Esophagus squamous epithelium (tissue), 5 donors: Measurements from ENCODE around the gene RTN4R. TPM values are rescaled to one million over a fixed set of nuclear protein-coding genes. Genes with fewer than 3 reads are reported as not detected.
"Not testable (repeated sequence)": the region's sequence is repeated elsewhere in the genome, so short reads cannot be mapped to it uniquely, and the experiment has no call there.

Source experiments
- DNase-seq: peaks from one replicate; lab custom pipeline; 2025; lab: John Stamatoyannopoulos, UW
- H3K27ac ChIP-seq, 4 donors: fragments of 200-600 bp; sonication (generic); one replicate each; pipeline ENCODE4 v1.5.1; 2016 to 2019; ENCODE audit warnings: mild to moderate bottlenecking in 1 of 4
- H3K27me3 ChIP-seq, 4 donors: fragments of 200-600 bp; sonication (generic); 1 replicate in 3 of 4; 2 replicates in 1 of 4; pipeline versions ENCODE4 v1.5.1 to v1.6.0; 2017 to 2021; ENCODE audit warnings: antibody characterized with exemption in 1 of 4
- H3K36me3 ChIP-seq, 3 donors: fragments of 200-600 bp; sonication (generic); one replicate each; pipeline ENCODE4 v1.5.1; 2016 to 2019
- H3K4me1 ChIP-seq, 3 donors: fragments of 200-600 bp; sonication (generic); one replicate each; pipeline ENCODE4 v1.5.1; 2017 to 2019
- H3K4me3 ChIP-seq, 4 donors: fragments of 200-600 bp; sonication (generic); 1 replicate in 3 of 4; 2 replicates in 1 of 4; pipeline ENCODE4 v1.5.1; 2016 to 2019; ENCODE audit warnings: mild to moderate bottlenecking in 2 of 4, moderate library complexity in 1 of 4
- H3K9me3 ChIP-seq, 3 donors: fragments of 200-600 bp; sonication (generic); one replicate each; pipeline ENCODE4 v1.5.1; 2016 to 2019
- POLR2A ChIP-seq, 4 donors: fragments of 450-650 bp; IDR thresholded peaks; one replicate each; pipeline ENCODE4 v1.6.1; 2017; ENCODE audit warnings: antibody characterized with exemption in 4 of 4, mild to moderate bottlenecking in 4 of 4, moderate library complexity in 3 of 4
- WGBS, 2 donors: methylation state at CpG; one replicate each; pipeline ENCODE4 v1.1.5; 2018; 5-methylcytosine and 5-hydroxymethylcytosine counted together
- intact Hi-C: fragments of 100-400 bp; cut with DNase I; formaldehyde crosslinking; loops from one replicate; pipeline ENCODE4 v1.15.0; 2022
- total RNA-seq, 4 donors: library from RNA; depleted of rRNA; stranded (reverse); fragments of >200 nt; gene quantifications; one replicate each; pipeline ENCODE4 v1.1.0, GENCODE V29; 2016
- TF ChIP-seq, protein P1 (sequence below), 6 experiments: fragments of 450-650 bp in 4 of 6; fragments of 200-600 bp in 2 of 6; sonication (generic) in 2 of 6; IDR thresholded peaks; one replicate each; pipeline ENCODE4 v1.5.1; 2016 to 2019; ENCODE audit warnings: antibody characterized with exemption in 6 of 6, mild to moderate bottlenecking in 4 of 6, moderate library complexity in 4 of 6
- donor health status: DM: yes; HTN: yes; CAD: no.

Gene RTN4R
- total RNA-seq, 4 donors from 2014 or later = 0.97 to 3.9 (median 2.5) TPM

DNA sequence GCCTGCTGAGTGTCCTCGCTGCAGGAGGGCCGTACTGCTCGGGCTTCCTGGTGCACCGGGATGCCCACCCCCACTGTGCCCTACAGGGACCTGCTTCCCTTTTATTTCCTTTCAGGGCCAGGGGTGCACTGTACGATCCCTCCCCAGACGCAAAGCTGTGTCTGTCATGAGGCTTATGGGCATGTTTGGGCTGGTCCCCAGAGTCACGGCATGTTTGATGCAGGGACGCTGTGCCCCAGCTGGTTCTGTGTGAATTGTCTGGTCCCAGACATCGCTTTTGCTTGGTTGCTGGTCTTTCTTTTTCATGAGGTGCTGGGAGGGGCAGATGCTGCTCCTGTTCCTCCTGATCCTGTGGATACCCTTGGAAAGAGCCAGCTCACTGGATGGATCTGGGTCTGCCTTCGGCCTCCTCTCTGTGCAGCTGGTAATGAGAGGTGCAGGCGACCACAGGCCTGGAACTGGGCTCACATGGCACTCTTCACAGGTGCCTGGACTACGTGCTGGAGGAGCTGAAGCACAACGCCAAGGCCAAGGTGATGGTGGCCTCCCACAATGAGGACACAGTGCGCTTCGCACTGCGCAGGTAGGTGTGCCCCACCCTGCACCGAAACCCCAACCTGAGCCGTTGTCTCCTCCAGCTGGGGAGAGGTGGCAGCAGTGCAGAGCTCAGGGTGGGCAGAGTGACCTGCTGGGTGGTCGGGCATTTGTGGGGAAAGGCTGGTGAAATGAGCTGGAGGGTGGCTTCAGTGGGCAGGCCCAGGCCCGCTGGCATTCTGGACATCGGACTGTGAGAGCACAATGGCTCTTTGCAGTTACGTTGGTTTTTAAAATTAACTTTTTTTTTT, 40.9 kb upstream of the RTN4R start:
- H3K27ac ChIP-seq, H3K4me3 ChIP-seq, intact Hi-C loops, DNase-seq, H3K9me3 ChIP-seq: not testable (repeated sequence)
- Histone ChIP-seq H3K4me1 (peaks cover 0 to 15% (median 0%) of the 10 kb centered on the region in 3 donors), H3K27me3 (peaks cover 0 to 21% (median 0%) of the 10 kb centered on the region in 4 donors), H3K36me3 (peaks cover 0 to 11% (median 0%) of the 10 kb centered on the region in 3 donors)
- WGBS, 2 donors = 63 to 77% methylated on average over 5 to 12 of the region's 22 CpGs

DNA sequence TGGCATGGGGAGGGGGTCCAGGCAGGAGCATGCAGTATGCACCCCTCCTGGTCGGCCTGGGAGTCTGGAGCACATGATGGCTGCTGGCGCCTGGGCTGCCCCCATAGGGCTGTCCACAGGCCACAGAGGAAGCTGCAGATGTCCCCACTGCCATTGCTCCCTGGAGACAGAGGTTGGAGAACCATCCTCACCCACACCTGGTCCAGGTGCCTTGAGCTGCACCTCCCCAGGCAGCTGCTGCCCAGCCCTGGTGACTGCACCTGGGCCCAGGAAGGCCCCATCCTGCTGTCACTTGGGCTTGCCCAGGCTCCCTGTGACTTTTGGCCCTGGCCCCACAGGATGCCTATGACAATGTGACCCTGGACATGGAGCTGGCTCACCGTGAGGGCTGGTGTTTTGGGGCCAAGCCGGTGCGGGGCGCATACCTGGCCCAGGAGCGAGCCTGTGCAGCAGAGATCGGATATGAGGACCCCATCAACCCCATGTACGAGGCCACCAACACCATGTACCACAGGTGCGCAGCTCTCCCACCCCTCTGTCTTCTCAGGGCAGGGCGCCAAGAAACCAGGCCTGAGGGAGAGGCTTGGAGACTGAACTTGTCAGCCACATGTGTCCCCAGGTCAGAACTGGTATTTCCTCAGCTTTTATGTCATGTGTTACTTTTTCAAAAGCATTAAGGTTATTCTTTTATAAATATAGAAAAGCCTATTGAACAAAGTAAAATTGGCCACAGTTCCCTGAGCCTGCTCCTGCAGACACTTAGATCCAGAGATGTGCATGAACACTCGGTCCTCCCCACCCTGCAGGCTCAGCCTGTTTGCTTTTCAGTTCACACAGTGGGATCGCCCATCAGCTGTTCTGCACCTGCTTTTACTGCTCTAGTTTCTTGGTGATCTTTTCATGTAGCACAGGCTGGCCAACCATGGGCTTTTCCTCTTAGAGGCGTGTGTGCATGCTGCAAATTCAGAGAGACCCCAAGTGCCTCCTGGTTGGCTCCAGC, 39.6 kb upstream of the RTN4R start:
- H3K9me3 ChIP-seq, H3K36me3 ChIP-seq, H3K27ac ChIP-seq, DNase-seq, H3K4me3 ChIP-seq, intact Hi-C loops: not testable (repeated sequence)
- 34 to 48% methylated on average over 3 to 4 of the region's 14 CpGs for whole genome bisulfite sequencing, 2 donors
- H3K4me1 ChIP-seq = peaks cover 0 to 15% (median 0%) of the 10 kb centered on the region in 3 donors
- peaks cover 0 to 33% (median 0%) of the 10 kb centered on the region in 4 donors for H3K27me3 ChIP-seq

DNA sequence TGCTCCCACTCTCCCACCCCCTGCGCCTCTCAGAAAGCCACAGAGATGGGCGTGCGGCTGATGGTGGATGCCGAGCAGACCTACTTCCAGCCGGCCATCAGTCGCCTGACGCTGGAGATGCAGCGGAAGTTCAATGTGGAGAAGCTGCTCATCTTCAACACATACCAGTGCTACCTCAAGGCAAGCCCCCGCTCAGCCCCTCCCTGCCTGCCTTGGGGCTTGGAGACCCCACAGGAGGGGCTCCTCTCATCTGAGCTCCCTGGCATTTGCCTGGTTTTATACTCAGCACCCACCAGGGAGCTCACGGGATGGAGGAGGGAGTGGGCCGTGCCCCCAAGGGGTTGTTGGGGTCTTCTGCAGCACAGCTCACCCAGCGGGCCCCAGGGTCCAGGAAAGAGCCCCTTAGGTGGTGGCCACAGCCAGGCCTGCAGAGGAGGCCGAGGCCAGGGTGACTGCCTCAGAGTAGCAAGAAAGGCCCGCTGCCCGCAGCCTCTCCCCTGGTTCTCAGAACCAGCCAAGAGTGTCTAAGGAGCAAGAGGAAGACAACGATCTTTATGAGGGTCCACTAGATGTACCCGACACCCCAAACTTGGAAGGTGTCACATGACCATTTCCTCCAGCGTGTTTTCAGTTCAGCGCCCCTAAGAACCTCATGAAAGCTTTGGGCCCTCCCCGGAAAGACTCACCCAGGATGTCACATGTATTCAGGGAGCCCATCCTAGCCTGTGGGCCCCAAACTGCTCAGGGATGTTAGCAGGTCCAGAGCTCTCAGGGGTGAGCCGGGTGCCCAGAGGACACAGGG, 38.7 kb upstream of the RTN4R start:
- H3K27ac ChIP-seq, DNase-seq, H3K36me3 ChIP-seq, H3K4me3 ChIP-seq, intact Hi-C loops, H3K9me3 ChIP-seq: not testable (repeated sequence)
- Histone ChIP-seq H3K27me3 (peaks cover 0 to 42% (median 0%) of the 10 kb centered on the region in 4 donors), H3K4me1 (peaks cover 0 to 15% (median 0%) of the 10 kb centered on the region in 3 donors)
- WGBS, 2 donors = 89 to 100% methylated on average over 2 to 8 of the region's 21 CpGs

DNA sequence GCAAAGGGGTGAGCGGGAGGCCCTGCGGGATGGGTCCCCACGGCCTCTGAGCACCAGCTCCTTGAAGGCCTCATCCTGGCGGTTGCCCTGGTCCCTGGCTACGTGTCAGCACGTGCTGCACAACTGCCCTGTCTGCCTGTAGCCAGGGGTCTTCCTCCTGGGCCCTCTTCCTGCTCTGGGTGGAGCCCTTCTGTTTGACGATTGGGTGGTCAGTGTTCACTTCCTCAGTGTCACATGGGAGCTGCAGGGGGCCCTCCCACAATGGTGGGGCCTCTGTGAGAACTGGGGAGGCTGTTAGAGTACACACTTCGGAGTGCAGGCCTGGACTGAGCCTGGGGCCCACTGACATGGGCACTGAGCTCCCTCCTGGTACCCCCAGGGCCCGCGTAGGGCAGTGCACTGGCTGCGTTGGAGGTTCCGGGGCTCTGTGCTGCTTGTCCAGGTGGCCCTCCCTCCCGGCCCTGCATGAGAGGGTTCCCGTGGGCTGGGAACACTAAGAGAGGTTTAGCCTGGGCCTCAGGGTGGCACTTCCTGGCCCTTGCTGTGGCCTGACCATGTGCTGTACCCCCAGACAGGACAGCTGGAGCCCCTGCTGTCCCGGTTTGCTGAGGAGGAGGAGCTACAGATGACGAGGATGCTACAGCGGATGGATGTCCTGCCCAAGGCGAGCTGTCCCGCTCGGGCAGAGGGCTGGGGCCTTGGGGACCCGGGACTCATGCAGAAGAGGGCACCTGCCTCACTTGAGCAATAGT, 38.0 kb upstream of the RTN4R start:
- Histone ChIP-seq H3K36me3 (no peaks in the 10 kb centered on the region), H3K9me3 (no peaks in the 10 kb centered on the region), H3K4me1 (peaks cover 0 to 15% (median 0%) of the 10 kb centered on the region in 3 donors), H3K27ac (no peak overlapping the region), H3K27me3 (peaks cover 0 to 50% (median 0%) of the 10 kb centered on the region in 4 donors), H3K4me3 (no peak overlapping the region)
- no peak for TF ChIP-seq POLR2A (IDR thresholded peaks at IDR 0.05)
- TF ChIP-seq, protein P1, sequence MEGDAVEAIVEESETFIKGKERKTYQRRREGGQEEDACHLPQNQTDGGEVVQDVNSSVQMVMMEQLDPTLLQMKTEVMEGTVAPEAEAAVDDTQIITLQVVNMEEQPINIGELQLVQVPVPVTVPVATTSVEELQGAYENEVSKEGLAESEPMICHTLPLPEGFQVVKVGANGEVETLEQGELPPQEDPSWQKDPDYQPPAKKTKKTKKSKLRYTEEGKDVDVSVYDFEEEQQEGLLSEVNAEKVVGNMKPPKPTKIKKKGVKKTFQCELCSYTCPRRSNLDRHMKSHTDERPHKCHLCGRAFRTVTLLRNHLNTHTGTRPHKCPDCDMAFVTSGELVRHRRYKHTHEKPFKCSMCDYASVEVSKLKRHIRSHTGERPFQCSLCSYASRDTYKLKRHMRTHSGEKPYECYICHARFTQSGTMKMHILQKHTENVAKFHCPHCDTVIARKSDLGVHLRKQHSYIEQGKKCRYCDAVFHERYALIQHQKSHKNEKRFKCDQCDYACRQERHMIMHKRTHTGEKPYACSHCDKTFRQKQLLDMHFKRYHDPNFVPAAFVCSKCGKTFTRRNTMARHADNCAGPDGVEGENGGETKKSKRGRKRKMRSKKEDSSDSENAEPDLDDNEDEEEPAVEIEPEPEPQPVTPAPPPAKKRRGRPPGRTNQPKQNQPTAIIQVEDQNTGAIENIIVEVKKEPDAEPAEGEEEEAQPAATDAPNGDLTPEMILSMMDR (IDR thresholded peaks at IDR 0.05) = no peak
- no peak for DNase-seq
- intact Hi-C loops = no loop called here
- 63 to 69% methylated on average over 7 to 11 of the region's 21 CpGs for WGBS, 2 donors

DNA sequence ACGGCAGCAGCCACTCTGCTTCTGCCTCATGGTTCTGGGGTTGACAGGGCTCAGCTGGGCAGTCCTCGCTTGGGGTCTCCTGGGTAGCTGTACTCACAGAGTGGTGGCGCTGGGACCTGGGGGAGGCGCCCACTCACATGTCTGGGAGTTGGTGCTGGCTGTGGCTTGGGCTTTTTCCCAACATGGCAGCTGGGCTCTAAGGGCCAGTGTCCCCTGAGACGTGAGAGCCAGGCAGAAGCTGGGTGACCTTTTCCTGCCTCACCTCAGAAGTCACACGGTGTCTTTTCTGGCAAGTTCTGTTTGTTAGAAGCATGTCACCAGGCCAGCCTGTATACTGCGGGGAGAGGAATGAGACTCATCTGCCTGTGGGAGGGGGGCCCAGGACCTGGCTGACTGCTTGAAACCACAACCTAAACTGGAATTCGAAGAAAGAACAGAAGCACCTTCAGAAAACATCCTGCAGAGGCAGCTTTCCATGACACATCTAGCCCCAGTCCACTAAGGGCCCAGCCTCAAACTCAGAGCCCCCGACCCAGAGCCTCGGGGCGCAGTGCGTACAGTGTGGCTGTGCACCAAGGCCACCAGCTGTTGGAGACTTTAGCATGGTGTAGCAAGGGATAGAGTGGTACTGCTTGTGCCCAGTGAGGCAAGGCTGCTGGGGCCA, 37.2 kb upstream of the RTN4R start:
- H3K4me1 ChIP-seq = peaks cover 0 to 15% (median 0%) of the 10 kb centered on the region in 3 donors
- H3K27ac ChIP-seq, H3K4me3 ChIP-seq, intact Hi-C loops, H3K36me3 ChIP-seq, DNase-seq, H3K9me3 ChIP-seq: not testable (repeated sequence)
- no CpG with 5 or more reads among the region's 12 CpGs for WGBS, 2 donors
- H3K27me3 ChIP-seq = peaks cover 0 to 55% (median 0%) of the 10 kb centered on the region in 4 donors

DNA sequence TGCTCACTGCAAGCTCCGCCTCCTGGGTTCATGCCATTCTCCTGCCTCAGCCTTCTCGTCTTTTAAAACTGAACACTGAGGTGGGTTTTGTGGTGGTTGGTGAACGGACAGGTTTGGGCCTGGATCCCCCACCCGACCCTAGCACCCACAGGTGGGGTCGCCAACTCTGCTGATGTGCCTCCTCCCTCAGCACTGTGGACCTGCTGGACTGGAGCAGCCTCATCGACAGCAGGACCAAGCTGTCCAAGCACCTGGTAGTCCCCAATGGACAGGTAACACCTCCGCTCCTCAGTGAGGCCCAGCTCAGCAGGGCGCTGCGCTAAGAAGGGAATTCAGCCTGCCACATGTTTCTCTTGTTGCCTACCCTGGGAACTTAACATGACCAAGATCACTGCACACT, 36.5 kb upstream of the RTN4R start:
- Histone ChIP-seq H3K4me1 (peaks cover 4 to 22% (median 5%) of the 10 kb centered on the region in 3 donors), H3K4me3 (no peak overlapping the region), H3K27ac (no peak overlapping the region), H3K36me3 (no peaks in the 10 kb centered on the region), H3K9me3 (no peaks in the 10 kb centered on the region), H3K27me3 (peaks cover 0 to 55% (median 0%) of the 10 kb centered on the region in 4 donors)
- intact Hi-C loops = no loop called here
- no peak for DNase-seq
- no peak for TF ChIP-seq POLR2A (IDR thresholded peaks at IDR 0.05)
- TF ChIP-seq, protein P1 (IDR thresholded peaks at IDR 0.05) = no peak
- 67 to 75% methylated on average over 2 to 8 of the region's 9 CpGs for WGBS, 2 donors

DNA sequence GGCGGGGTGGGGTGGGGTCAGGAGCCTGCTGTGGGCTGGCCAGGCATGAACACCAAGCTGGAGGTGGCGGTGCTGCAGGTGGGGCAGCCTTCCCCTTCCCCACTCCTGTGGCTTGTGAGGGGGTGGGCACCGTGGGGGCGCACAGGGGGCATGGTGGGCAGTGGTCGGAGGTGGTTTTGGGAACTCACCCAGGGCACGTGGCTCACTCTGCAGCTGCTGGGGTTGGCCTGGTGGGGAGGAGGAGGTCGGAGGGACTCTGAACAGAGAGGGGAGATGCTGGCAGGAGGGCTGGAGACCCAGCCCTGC, 35.1 kb upstream of the RTN4R start:
- DNase-seq, intact Hi-C loops: not testable (repeated sequence)
- H3K4me1 ChIP-seq = peaks cover 4 to 23% (median 13%) of the 10 kb centered on the region in 3 donors

More for the DNA sequence above, 35.1 kb upstream of the RTN4R start:
- H3K27ac ChIP-seq, H3K4me3 ChIP-seq, H3K9me3 ChIP-seq, H3K36me3 ChIP-seq: not testable (repeated sequence)
- WGBS, 2 donors = 40 to 65% methylated on average over 1 to 2 of the region's 7 CpGs
- H3K27me3 ChIP-seq = peaks cover 0 to 55% (median 0%) of the 10 kb centered on the region in 4 donors
